Rectal smooth muscle tissue (tissue), 1 donor: ENCODE data around the gene SLC4A4.

Experiments
- H3K27ac ChIP-seq: one replicate; pipeline ENCODE4 v1.7.0; 2013; ENCODE audit warnings: low read depth, low read length, inconsistent platforms
- H3K27me3 ChIP-seq: one replicate; pipeline ENCODE4 v1.7.0; 2013; ENCODE audit warnings: low read length; ENCODE audit not compliant: control insufficient read depth, insufficient read depth
- H3K36me3 ChIP-seq: one replicate; pipeline ENCODE4 v1.7.0; 2013; ENCODE audit warnings: low read length; ENCODE audit not compliant: control insufficient read depth, insufficient read depth
- H3K4me1 ChIP-seq: one replicate; pipeline ENCODE4 v1.7.0; 2013; ENCODE audit warnings: low read length; ENCODE audit not compliant: control insufficient read depth, insufficient read depth
- H3K4me3 ChIP-seq: one replicate; pipeline ENCODE4 v1.7.0; 2013; ENCODE audit warnings: low read length
- H3K9ac ChIP-seq: one replicate; pipeline ENCODE4 v1.7.0; 2013; ENCODE audit warnings: low read length

Gene SLC4A4

GRCh38 chr4:71338846-71339593 is at the start of gene SLC4A4:
Gene SLC4A4, plus strand, starts transcription at chr4:71339020.
- Histone ChIP-seq H3K4me3 (no peak within 1 kb of the TSS), H3K27ac (no peak within 1 kb of the TSS), H3K36me3 (no peaks in the 10 kb centered on the region), H3K27me3 (no peaks in the 10 kb centered on the region), H3K9ac (no peak within 1 kb of the TSS), H3K4me1 (no peaks in the 10 kb centered on the region)

GRCh38 chr4:71290074-71290473 is 48.7 kb upstream of the SLC4A4 start:
- H3K4me1 ChIP-seq = no peaks in the 10 kb centered on the region
- no peak overlapping the region for H3K27ac ChIP-seq
- H3K4me3 ChIP-seq = no peak overlapping the region
- no peak overlapping the region for H3K9ac ChIP-seq
- H3K36me3 ChIP-seq = no peaks in the 10 kb centered on the region
- no peaks in the 10 kb centered on the region for H3K27me3 ChIP-seq

- Histone ChIP-seq H3K4me1 (no peaks in the 10 kb centered on the region), H3K9ac (no peak overlapping the region), H3K36me3 (no peaks in the 10 kb centered on the region), H3K4me3 (no peak overlapping the region), H3K27ac (no peak overlapping the region), H3K27me3 (no peaks in the 10 kb centered on the region)
Observed at GRCh38 chr4:71290476-71290875, 48.3 kb upstream of the SLC4A4 start.

- Histone ChIP-seq H3K9ac (no peak overlapping the region), H3K4me3 (no peak overlapping the region), H3K27ac (no peak overlapping the region), H3K27me3 (no peaks in the 10 kb centered on the region), H3K36me3 (no peaks in the 10 kb centered on the region), H3K4me1 (no peaks in the 10 kb centered on the region)
Observed at GRCh38 chr4:71292228-71292627, 46.6 kb upstream of the SLC4A4 start.

GRCh38 chr4:71293705-71294104 is 45.1 kb upstream of the SLC4A4 start:
- Histone ChIP-seq H3K27me3 (no peaks in the 10 kb centered on the region), H3K4me3 (no peak overlapping the region), H3K27ac (no peak overlapping the region), H3K9ac (no peak overlapping the region), H3K4me1 (no peaks in the 10 kb centered on the region), H3K36me3 (no peaks in the 10 kb centered on the region)

- Histone ChIP-seq H3K4me3 (no peak overlapping the region), H3K36me3 (no peaks in the 10 kb centered on the region), H3K9ac (no peak overlapping the region), H3K27ac (no peak overlapping the region), H3K4me1 (no peaks in the 10 kb centered on the region), H3K27me3 (no peaks in the 10 kb centered on the region)
Observed at GRCh38 chr4:71294301-71294700, 44.5 kb upstream of the SLC4A4 start.

- Histone ChIP-seq H3K4me1 (no peaks in the 10 kb centered on the region), H3K4me3 (no peak overlapping the region), H3K27me3 (no peaks in the 10 kb centered on the region), H3K27ac (no peak overlapping the region), H3K9ac (no peak overlapping the region), H3K36me3 (no peaks in the 10 kb centered on the region)
Observed at GRCh38 chr4:71296945-71297344, 41.9 kb upstream of the SLC4A4 start.

GRCh38 chr4:71300362-71300761 is 38.5 kb upstream of the SLC4A4 start:
- H3K4me3 ChIP-seq = no peak overlapping the region
- H3K27ac ChIP-seq = no peak overlapping the region
- no peaks in the 10 kb centered on the region for H3K4me1 ChIP-seq
- H3K27me3 ChIP-seq = no peaks in the 10 kb centered on the region
- H3K36me3 ChIP-seq = no peaks in the 10 kb centered on the region
- H3K9ac ChIP-seq = no peak overlapping the region

- H3K36me3 ChIP-seq = no peaks in the 10 kb centered on the region
- no peak overlapping the region for H3K27ac ChIP-seq
- no peaks in the 10 kb centered on the region for H3K27me3 ChIP-seq
Observed at GRCh38 chr4:71300964-71301363, 37.9 kb upstream of the SLC4A4 start.

GRCh38 chr4:71303287-71303686 is 35.5 kb upstream of the SLC4A4 start:
- Histone ChIP-seq H3K4me1 (no peaks in the 10 kb centered on the region), H3K27ac (no peak overlapping the region), H3K4me3 (no peak overlapping the region), H3K27me3 (no peaks in the 10 kb centered on the region), H3K9ac (no peak overlapping the region), H3K36me3 (no peaks in the 10 kb centered on the region)

More at GRCh38 chr4:71300964-71301363, 37.9 kb upstream of the SLC4A4 start:
- Histone ChIP-seq H3K4me3 (no peak overlapping the region), H3K4me1 (no peaks in the 10 kb centered on the region), H3K9ac (no peak overlapping the region)

- H3K36me3 ChIP-seq = no peaks in the 10 kb centered on the region
- H3K9ac ChIP-seq = no peak overlapping the region
- H3K27ac ChIP-seq = no peak overlapping the region
- no peak overlapping the region for H3K4me3 ChIP-seq
- H3K27me3 ChIP-seq = no peaks in the 10 kb centered on the region
- H3K4me1 ChIP-seq = no peaks in the 10 kb centered on the region
Observed at GRCh38 chr4:71303850-71304249, 35.0 kb upstream of the SLC4A4 start.

GRCh38 chr4:71304289-71304850 is 34.5 kb upstream of the SLC4A4 start:
- Histone ChIP-seq H3K36me3 (no peaks in the 10 kb centered on the region), H3K9ac (no peak overlapping the region), H3K27ac (no peak overlapping the region), H3K27me3 (no peaks in the 10 kb centered on the region), H3K4me3 (no peak overlapping the region), H3K4me1 (no peaks in the 10 kb centered on the region)

- Histone ChIP-seq H3K4me1 (no peaks in the 10 kb centered on the region), H3K27ac (no peak overlapping the region), H3K36me3 (no peaks in the 10 kb centered on the region), H3K4me3 (no peak overlapping the region), H3K27me3 (no peaks in the 10 kb centered on the region), H3K9ac (no peak overlapping the region)
Observed at GRCh38 chr4:71307729-71308128, 31.1 kb upstream of the SLC4A4 start.
